AG08396 (cell line): ENCODE measurements around the gene ARRB1.

Experiments used
- DNase-seq: peaks from one replicate; pipeline ENCODE4 v3.0.0; 2012; ENCODE audit warnings: low spot score, mixed read lengths

Gene ARRB1

GRCh38 chr11:75223954-75224643 is 127.4 kb downstream of the ARRB1 start:
- no peak for DNase-seq

GRCh38 chr11:75219869-75220268 is 131.6 kb downstream of the ARRB1 start:
- DNase-seq, result no peak

GRCh38 chr11:75214843-75215242 is 136.6 kb downstream of the ARRB1 start:
- no peak for DNase-seq

- DNase-seq, result peak; percentile 77
These were observed 137.0 kb downstream of the ARRB1 start for GRCh38 chr11:75214411-75214821.
